NCI-H2107 treated with DMSO at 0.1 percent for 48 hours (cell line): ENCODE measurements around the gene GABRA5.
"Not testable (repeated sequence)": the region's sequence is repeated elsewhere in the genome, so short reads cannot be mapped to it uniquely, and the experiment has no call there.

Experiments used
- DNase-seq: peaks from one replicate; lab custom pipeline; 2025; ENCODE audit not compliant: unreplicated experiment; lab: John Stamatoyannopoulos, UW

GABRA5 gene

GRCh38 chr15:26875476-26875850 lies 8.6 kb downstream of the GABRA5 start:
- DNase-seq: no peak

- no peak for DNase-seq
These were observed 11.0 kb downstream of the GABRA5 start for GRCh38 chr15:26877831-26878230.

- DNase-seq: no peak
These were observed 12.8 kb downstream of the GABRA5 start for GRCh38 chr15:26879706-26880105.

DNA sequence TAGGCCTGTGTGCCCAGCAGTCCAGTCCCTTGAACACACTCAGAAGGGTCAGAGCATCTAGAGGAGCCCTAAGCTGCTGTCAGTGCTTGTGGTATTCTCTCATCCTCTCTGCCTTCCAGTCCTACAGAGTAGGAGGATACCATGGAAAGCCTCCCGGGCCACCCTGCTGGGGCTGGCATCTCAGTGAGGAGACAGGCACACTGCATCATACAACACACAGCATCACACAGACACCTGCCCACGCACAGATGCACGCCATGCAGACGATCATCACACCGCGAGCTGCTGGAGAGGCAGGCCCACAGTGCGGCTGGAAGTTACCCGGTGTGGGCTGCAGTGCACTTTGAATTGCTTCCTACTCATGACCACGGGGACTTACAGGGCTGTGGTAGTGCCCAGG lies 15.2 kb downstream of the GABRA5 start:
- no peak for DNase-seq

DNA sequence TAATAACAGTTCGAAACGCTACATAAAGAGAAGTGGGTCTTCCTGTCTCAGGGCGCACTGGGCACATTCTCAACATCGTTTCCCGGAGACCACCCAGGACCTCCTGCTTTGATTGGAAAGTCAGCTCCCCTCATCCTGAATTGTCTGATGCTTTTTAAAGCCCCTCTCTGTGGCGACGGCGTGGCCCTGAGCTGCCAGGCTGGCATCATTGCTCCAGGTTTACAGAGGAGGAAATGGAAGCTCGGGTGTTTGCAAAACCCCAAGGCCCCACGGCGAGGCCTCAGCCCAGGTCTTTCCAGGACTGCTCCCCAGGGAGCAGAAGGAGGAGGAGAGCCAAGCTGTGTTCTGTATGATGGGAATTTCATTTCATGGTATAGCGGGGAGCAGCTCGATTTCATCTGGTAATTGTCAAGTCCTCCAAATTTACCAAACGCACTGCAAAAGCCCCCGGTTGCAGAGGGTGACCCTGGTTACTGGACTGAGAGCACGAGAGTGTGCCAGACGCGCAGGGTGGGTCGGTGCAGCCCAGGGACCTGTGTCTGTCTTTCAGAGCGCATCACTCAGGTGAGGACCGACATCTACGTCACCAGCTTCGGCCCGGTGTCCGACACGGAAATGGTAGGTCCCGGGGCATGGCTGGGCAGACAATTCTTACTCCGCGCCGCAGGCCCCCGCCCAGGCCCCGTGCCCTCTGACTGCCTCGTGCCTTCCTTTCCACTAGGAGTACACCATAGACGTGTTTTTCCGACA lies 15.9 kb downstream of the GABRA5 start:
- no peak for DNase-seq

GRCh38 chr15:26883466-26883865 lies 16.6 kb downstream of the GABRA5 start:
- DNase-seq: no peak

GRCh38 chr15:26886566-26886965 lies 19.7 kb downstream of the GABRA5 start:
- no peak for DNase-seq

- DNase-seq: no peak
These were observed 21.2 kb downstream of the GABRA5 start for GRCh38 chr15:26887926-26888666.

- DNase-seq: no peak
These were observed 21.9 kb downstream of the GABRA5 start for GRCh38 chr15:26888761-26889160.

GRCh38 chr15:26889298-26889898 lies 22.5 kb downstream of the GABRA5 start:
- DNase-seq: peak; percentile 17

- DNase-seq: no peak
These were observed 23.6 kb downstream of the GABRA5 start for GRCh38 chr15:26890451-26890850.

- DNase-seq: no peak
These were observed 24.1 kb downstream of the GABRA5 start for GRCh38 chr15:26890988-26891387.

DNA sequence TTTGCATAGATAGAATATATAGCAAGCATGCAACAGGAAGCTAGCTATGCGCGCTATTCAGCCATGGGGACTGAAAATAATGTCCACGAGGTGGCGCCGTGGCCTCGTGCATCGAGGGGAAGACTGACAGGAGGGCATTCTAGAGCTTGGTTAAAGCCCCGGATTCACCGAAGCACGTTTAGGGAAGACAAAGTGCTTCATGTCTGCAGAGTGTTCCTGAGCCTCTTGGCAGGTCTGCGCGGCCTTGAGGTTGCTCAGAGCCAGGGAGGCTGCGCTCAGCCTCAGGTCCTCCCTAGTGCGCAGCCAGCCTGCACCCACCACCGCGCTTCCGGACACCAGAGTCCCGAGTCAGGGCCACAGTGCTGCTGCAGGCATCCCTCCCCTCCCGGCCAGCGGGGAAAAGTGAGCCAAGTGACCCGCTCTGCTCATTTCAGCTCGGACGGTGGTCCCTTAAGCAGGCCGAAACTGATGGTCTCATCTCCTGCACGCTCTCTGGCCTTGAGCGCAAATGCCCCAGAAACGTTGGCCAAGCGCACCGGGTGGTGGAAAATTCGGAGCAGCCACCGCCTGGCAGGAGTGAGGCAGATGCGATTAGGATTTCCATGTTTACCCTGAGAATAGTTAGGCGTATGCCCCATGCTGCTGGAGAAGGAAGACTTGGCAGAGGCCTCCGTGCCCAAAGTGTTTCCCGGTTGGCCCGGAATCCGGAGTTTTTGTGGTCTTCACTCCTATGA lies 24.8 kb downstream of the GABRA5 start:
- peak; percentile 40 for DNase-seq

DNA sequence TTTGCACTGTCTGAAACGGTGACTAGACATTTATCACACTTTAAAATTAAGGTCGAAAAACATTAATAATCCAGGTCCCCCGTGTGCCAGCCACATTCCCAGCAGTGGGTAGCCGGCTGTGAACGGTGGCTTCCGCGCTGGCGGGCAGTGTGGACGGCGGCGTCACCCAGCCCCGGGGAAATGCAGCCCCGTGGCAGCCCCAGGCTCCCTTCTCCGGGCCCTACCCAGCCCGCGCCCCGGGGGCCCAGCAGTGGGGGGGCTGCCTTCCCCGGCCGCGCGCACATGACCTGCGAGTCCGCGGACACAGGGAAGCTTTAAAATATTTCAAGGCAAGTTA lies 25.3 kb downstream of the GABRA5 start:
- DNase-seq: no peak

DNA sequence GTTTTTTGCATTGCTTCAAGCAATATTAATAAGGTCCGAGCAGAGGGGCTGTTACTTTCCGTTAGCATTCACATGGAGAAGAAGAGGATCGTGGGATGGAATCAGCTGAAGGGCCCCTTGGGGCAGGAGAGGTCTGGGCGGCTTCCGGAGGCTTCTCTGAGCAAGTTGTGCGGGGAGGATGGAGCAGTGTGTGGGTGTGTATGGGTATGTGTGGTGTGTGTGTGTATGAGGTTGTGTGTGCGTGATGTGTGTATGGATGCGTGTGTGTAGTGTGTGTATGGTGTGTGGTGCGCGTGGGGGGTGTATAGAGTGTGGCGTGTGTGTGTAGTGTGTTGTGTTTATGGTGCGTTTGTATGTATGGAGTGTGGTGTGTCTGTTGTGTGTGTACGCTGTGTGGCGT lies 25.8 kb downstream of the GABRA5 start:
- DNase-seq: no peak

- DNase-seq: no peak
These were observed 26.6 kb downstream of the GABRA5 start for GRCh38 chr15:26893351-26894065.

- DNase-seq: no peak
These were observed 27.3 kb downstream of the GABRA5 start for GRCh38 chr15:26894181-26894580.

- DNase-seq: not testable (repeated sequence)
These were observed 28.5 kb downstream of the GABRA5 start for GRCh38 chr15:26895346-26895745.

- DNase-seq: no peak
These were observed 32.8 kb downstream of the GABRA5 start for GRCh38 chr15:26899658-26900057.

DNA sequence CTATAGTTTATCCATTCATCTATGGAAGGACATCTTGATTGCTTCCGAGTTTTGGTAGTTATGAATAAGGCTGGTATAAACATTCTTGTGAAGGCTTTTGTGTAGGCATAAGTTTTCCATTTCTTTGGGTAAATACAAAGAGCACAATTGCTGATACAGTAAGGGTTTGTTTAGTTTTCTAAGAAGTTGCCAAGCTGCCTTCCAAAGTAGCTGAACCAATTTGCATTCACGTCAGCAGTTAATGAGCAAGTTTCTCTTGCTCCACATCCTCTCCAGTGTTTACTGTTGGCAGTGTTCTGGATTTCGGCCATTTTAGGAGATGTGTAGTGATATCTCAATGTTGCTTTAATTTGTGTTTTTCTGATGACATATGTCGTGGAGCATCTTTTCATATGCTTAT lies 34.2 kb downstream of the GABRA5 start:
- no peak for DNase-seq

- DNase-seq: no peak
These were observed 43.9 kb downstream of the GABRA5 start for GRCh38 chr15:26910715-26911114.
